Lower leg skin (tissue), 4 donors: Measurements from ENCODE around the gene ERC1. TPM values are rescaled to one million over a fixed set of nuclear protein-coding genes. Genes with fewer than 3 reads are reported as not detected.

Experiments
- DNase-seq, 2 donors: peaks; one replicate each; pipeline ENCODE4 v3.0.0-alpha.2; 2019; ENCODE audit warnings: low spot score in 2 of 2
- H3K4me3 ChIP-seq: fragments of 200-600 bp; sonication (generic); 2 replicates; pipeline ENCODE4 v1.5.1; 2017; ENCODE audit warnings: mild to moderate bottlenecking, low read depth; ENCODE audit not compliant: poor library complexity, severe bottlenecking
- POLR2A ChIP-seq, 2 donors: fragments of 450-650 bp; IDR thresholded peaks; one replicate each; pipeline ENCODE4 v1.6.1; 2016 to 2017; ENCODE audit warnings: antibody characterized with exemption in 2 of 2, mild to moderate bottlenecking in 1 of 2, moderate library complexity in 1 of 2
- WGBS, 2 donors: methylation state at CpG; one replicate each; pipeline ENCODE4 v1.1.5; 2018; 5-methylcytosine and 5-hydroxymethylcytosine counted together
- intact Hi-C: fragments of 100-400 bp; cut with DNase I; formaldehyde crosslinking; loops from one replicate; pipeline ENCODE4 v1.15.0; 2023; ENCODE audit warnings: low total_unique reads
- total RNA-seq, 4 donors: library from RNA; depleted of rRNA; stranded (reverse); fragments of >200 nt; gene quantifications; one replicate each; pipeline ENCODE4 v1.1.0, GENCODE V29; 2016
- TF ChIP-seq, protein P1 (sequence below), 3 donors: fragments of 450-650 bp; IDR thresholded peaks; one replicate each; pipeline ENCODE4 v1.5.1; 2016; ENCODE audit warnings: antibody characterized with exemption in 3 of 3, mild to moderate bottlenecking in 3 of 3, moderate library complexity in 2 of 3

The ERC1 gene
- total RNA-seq, 4 donors from 2014 or later, result 22.1 to 42.7 (median 29.7) TPM

DNA sequence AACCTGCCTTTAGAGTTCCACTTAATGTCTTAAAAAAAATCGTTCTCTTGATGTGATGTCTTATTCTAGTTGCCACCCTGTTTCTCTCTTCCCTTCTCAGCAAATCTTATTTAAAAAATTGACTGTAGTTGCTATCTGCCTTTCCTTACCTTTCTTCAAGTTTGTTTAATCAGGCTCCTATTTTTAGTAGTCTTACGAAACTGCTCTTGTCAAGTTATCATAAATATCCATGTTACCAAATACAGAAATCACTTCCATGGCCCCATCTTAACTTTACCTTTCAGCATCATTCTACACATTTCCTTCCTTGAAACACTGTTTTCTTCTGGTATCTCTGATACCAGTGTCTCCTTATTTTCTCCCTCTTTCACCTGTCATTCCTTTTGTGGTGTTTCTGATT lies 227.3 kb downstream of the ERC1 start:
- DNase-seq, result no peak
- TF ChIP-seq POLR2A (IDR thresholded peaks at IDR 0.05), result no peak
- WGBS, 2 donors, result 62 to 74% methylated on average over 2 of the region's 2 CpGs
- intact Hi-C loops, result no loop called here
- no peak overlapping the region for H3K4me3 ChIP-seq

DNA sequence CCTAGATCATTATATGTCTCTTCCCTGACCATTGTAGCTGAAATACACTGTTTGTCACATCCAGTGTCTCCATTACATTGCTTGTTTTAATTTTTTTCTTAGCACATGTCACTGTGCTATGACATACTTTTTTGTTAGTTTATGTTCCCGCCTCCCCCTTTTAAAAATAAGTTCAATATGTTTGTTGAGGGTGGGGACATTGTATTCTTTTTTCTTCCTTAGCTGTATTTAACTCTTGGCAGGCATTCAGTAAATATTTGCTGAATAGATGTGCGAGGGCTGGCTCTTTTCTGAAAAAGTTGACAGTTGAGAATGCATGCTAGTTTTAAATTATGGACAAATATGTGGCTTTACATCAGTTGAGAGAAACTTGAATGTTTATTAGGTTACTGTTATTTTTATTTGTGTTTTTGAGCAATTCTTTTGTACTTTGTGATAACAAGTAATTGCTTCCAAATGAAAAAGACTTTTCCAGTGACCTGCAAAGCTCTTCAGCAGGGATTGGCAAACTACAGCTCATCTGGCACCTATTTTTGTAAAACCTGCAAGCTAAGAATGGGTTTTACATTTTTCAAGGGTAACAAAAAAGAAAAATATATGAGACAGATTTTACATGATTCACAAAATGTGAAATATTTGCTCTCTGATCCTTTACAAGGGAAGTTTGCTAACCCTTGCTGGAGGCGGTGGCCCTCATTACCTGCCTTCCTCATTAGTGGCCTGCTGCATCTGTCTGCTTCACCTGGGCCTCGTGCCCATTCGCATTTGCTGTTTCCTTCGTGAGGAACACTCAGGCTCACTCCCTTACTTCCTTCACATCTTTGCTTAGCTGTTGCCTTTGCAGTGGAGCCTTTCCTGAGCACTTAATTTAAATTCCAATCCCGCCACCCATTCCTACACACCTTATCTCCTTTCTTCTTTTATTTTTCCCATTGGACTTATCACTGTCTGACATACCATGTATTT lies 229.4 kb downstream of the ERC1 start:
- intact Hi-C loops, result no loop called here
- 60 to 62% methylated on average over 7 of the region's 7 CpGs for WGBS, 2 donors
- no peak overlapping the region for H3K4me3 ChIP-seq
- no peak for TF ChIP-seq POLR2A (IDR thresholded peaks at IDR 0.05)
- TF ChIP-seq, protein P1, sequence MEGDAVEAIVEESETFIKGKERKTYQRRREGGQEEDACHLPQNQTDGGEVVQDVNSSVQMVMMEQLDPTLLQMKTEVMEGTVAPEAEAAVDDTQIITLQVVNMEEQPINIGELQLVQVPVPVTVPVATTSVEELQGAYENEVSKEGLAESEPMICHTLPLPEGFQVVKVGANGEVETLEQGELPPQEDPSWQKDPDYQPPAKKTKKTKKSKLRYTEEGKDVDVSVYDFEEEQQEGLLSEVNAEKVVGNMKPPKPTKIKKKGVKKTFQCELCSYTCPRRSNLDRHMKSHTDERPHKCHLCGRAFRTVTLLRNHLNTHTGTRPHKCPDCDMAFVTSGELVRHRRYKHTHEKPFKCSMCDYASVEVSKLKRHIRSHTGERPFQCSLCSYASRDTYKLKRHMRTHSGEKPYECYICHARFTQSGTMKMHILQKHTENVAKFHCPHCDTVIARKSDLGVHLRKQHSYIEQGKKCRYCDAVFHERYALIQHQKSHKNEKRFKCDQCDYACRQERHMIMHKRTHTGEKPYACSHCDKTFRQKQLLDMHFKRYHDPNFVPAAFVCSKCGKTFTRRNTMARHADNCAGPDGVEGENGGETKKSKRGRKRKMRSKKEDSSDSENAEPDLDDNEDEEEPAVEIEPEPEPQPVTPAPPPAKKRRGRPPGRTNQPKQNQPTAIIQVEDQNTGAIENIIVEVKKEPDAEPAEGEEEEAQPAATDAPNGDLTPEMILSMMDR (IDR thresholded peaks at IDR 0.05), result no peak
- no peak for DNase-seq

DNA sequence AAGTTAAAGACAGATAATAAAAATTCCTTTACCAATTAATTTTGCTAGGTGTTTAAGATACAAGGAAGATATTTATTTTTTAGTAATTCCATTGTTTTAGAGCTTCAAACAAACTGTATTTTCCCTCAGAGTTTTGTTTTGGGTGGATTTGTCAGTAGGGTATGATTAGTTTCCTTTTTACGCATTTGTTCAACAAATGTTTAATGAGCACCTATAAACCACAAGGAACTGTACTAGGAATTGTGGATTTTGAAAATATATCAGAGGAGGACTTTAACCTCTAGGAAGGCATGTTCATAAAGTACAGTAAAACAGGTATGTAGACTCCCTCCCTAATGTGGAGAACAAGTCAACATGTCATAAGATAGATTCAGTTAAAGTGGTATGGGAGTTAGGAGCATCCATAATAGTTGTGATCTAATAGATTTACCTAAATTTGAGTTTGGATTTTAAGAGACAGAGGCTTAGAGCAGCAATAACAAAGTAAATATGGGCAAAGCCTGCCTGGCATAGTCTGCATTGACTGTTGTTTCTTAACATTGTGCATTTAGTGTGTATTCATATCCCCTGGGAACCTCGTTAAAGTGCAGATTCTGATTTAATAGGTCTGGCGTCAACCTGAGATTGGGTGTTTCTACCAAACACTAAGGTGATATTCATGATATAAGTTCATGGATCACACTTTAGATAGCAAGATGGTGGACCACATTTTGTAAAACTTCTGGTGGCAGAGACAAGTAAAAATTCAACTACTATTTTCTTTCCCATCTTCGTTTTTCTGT lies 232.0 kb downstream of the ERC1 start:
- no peak overlapping the region for H3K4me3 ChIP-seq
- WGBS, 2 donors, result 96% methylated on average over 4 of the region's 4 CpGs
- DNase-seq, result no peak

DNA sequence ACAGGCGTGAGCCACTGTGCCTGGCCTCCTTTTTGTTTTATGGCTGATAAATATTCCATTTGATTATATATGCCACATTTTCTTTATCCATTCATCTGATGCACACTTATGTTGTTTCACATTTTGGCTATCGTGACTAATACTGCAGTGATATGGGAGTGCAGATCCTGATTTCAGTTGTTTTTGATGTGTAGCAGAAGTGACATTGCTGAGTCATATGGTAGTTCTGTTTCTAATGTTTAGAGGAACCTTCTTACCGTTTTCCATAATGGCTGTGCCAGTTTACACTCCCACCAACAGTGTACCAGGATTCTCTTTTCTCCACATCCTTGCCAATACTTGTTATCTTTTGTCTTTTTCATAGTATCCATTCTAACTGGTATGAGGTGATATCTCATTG lies 235.9 kb downstream of the ERC1 start:
- TF ChIP-seq POLR2A (IDR thresholded peaks at IDR 0.05), result no peak
- TF ChIP-seq, protein P1 (IDR thresholded peaks at IDR 0.05), result no peak
- no peak overlapping the region for H3K4me3 ChIP-seq
- DNase-seq, result no peak
- intact Hi-C loops, result no loop called here
- WGBS, 2 donors, result 85 to 92% methylated on average over 3 of the region's 3 CpGs

More for the DNA sequence above, 232.0 kb downstream of the ERC1 start:
- intact Hi-C loops, result no loop called here
- TF ChIP-seq, protein P1 (IDR thresholded peaks at IDR 0.05), result no peak
- no peak for TF ChIP-seq POLR2A (IDR thresholded peaks at IDR 0.05)

DNA sequence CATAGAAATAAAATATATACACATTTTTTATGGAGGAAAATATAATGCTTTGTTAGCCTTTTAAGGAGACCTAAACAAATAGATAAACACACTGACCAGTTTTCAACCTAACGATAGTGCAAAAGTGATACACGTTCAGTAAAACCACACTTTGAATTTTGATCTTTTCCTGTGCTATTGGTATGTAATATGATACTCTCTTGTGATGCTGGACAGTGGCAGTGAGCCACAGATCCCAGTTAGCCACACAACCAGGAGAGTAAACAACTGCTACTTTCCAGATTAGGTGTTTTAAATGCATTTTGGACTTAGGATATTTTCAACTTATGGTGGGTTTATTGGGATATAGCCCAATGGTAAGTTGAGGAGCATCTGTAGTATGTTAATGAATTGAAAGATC lies 243.1 kb downstream of the ERC1 start:
- TF ChIP-seq, protein P1 (IDR thresholded peaks at IDR 0.05), result no peak
- no peak for TF ChIP-seq POLR2A (IDR thresholded peaks at IDR 0.05)
- no peak for DNase-seq
- no peak overlapping the region for H3K4me3 ChIP-seq
- 85 to 89% methylated on average over 2 of the region's 2 CpGs for WGBS, 2 donors
- intact Hi-C loops, result no loop called here

DNA sequence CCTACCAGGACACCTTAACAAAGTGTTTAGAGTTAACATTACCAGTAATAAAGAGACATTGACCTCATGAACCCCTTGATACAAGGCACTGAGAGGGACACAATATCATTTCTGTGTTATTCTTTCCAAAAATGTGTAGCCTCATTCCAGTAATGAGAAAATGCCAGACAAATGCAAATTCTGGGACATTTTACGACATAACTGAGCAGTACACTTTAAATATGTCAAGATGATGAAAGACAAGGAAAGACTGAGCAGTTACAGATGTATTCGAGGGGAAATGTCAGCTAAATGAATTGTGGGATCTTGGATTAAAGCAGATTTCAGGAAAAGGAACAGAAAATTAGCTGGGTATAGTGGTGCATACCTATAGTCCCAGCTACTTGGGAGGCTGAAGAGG lies 255.6 kb downstream of the ERC1 start:
- 78 to 79% methylated on average over 2 of the region's 2 CpGs for WGBS, 2 donors
- intact Hi-C loops, result no loop called here
- no peak for DNase-seq
- TF ChIP-seq, protein P1 (IDR thresholded peaks at IDR 0.05), result no peak
- no peak for TF ChIP-seq POLR2A (IDR thresholded peaks at IDR 0.05)
- H3K4me3 ChIP-seq, result no peak overlapping the region
